Osteocyte (in vitro differentiated cells): ENCODE data around the gene IFNA5. TPM values are rescaled to one million over a fixed set of nuclear protein-coding genes. Genes with fewer than 3 reads are reported as not detected.

ENCODE experiments used
- DNase-seq: peaks from one replicate; pipeline ENCODE4 v3.0.0; 2021; ENCODE audit warnings: mixed read lengths; ENCODE audit not compliant: unreplicated experiment; ENCODE audit errors: extremely low spot score
- H3K27ac Mint-ChIP-seq: one replicate; pipeline ENCODE4 v1.8.0; 2021; ENCODE audit warnings: mild to moderate bottlenecking, mixed read lengths; ENCODE audit not compliant: unreplicated experiment
- H3K27me3 Mint-ChIP-seq: one replicate; pipeline ENCODE4 v1.8.0; 2021; ENCODE audit warnings: mixed read lengths; ENCODE audit not compliant: unreplicated experiment
- H3K36me3 Mint-ChIP-seq: one replicate; pipeline ENCODE4 v1.8.0; 2021; ENCODE audit warnings: mixed read lengths; ENCODE audit not compliant: unreplicated experiment
- H3K4me1 Mint-ChIP-seq: one replicate; pipeline ENCODE4 v1.8.0; 2021; ENCODE audit warnings: mixed read lengths; ENCODE audit not compliant: unreplicated experiment
- H3K4me3 Mint-ChIP-seq: one replicate; pipeline ENCODE4 v1.8.0; 2021; ENCODE audit warnings: mild to moderate bottlenecking, moderate library complexity, mixed read lengths; ENCODE audit not compliant: unreplicated experiment
- H3K9me3 Mint-ChIP-seq: one replicate; pipeline ENCODE4 v1.8.0; 2021; ENCODE audit warnings: mixed read lengths; ENCODE audit not compliant: unreplicated experiment
- total RNA-seq: library from RNA; stranded (reverse); gene quantifications from 2 replicates; pipeline ENCODE4 v1.2.1, GENCODE V29; 2021
- TF ChIP-seq, protein P1 (sequence below): fragments of 200-600 bp; sonication (generic); IDR thresholded peaks from 2 replicates; pipeline ENCODE4 v1.5.0; 2021; ENCODE audit warnings: antibody characterized with exemption, mild to moderate bottlenecking, moderate library complexity

Gene IFNA5
- total RNA-seq, 1 donor from 2014 or later = not detected

DNA sequence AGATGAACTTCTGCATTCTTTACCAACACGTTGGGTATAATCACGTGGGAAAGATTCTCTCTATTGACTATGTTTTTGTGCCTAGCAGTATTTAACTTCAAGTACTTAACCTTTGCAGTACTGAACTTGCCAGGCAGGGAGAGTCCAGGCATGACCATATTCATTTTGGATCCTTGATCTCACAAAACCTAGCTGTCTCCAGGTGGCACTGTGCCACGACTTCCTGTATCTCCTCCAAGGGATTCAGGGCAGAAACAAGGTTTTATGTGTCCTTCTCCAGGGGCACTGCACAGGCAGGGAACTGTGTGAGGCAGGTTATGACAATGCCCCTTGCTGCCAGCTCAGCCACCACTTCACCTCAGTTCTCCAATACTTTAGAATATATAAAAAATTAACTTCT lies 11.7 kb upstream of the IFNA5 start:
- H3K27ac Mint-ChIP-seq = no peak overlapping the region
- H3K36me3 Mint-ChIP-seq = peaks cover 1% of the 10 kb centered on the region
- TF ChIP-seq, protein P1, sequence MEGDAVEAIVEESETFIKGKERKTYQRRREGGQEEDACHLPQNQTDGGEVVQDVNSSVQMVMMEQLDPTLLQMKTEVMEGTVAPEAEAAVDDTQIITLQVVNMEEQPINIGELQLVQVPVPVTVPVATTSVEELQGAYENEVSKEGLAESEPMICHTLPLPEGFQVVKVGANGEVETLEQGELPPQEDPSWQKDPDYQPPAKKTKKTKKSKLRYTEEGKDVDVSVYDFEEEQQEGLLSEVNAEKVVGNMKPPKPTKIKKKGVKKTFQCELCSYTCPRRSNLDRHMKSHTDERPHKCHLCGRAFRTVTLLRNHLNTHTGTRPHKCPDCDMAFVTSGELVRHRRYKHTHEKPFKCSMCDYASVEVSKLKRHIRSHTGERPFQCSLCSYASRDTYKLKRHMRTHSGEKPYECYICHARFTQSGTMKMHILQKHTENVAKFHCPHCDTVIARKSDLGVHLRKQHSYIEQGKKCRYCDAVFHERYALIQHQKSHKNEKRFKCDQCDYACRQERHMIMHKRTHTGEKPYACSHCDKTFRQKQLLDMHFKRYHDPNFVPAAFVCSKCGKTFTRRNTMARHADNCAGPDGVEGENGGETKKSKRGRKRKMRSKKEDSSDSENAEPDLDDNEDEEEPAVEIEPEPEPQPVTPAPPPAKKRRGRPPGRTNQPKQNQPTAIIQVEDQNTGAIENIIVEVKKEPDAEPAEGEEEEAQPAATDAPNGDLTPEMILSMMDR = no peak
- no peak for DNase-seq
- peaks cover 34% of the 10 kb centered on the region for H3K27me3 Mint-ChIP-seq
- H3K4me3 Mint-ChIP-seq = no peak overlapping the region
- peaks cover 4% of the 10 kb centered on the region for H3K4me1 Mint-ChIP-seq
- no peaks in the 10 kb centered on the region for H3K9me3 Mint-ChIP-seq

DNA sequence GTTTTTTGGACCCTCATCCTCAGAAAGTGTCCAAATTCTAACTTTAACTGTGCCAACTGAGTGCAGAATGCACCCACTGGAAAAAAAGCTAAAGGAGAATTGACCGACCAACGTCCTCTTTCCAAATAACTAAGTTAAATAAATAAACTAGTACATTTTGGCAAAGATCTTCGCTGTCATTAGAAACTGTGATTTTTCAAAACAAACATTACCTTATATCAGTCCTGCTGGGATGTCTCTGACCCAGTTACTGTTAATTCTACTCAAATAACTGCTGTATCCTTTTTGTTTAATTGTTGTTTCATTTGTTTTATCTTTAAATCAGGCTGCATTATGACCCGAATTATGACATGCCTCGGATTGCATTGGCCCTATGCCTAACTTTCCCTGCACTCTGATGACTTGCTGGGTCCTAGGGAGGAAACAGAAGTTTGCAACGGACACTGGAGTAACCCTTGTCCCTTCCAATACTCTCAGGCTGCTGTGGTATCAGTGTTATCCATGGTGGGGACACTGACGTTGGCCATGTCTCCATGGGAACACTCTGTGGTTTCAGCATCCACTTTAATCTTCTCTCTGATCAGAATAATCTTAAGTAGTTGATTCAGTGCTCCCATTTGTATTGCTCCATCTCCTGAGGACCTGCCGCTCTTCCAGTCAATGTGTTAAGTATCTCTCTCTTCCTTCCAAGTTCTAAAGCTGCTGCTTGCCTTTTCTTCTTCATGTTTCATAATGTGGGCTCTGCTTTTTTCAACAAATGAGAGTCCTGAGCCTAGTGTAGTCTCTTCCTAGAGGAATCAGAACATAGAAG lies 11.1 kb upstream of the IFNA5 start:
- TF ChIP-seq, protein P1 = no peak
- H3K27ac Mint-ChIP-seq = no peak overlapping the region
- DNase-seq = no peak
- peaks cover 4% of the 10 kb centered on the region for H3K4me1 Mint-ChIP-seq
- H3K9me3 Mint-ChIP-seq = no peaks in the 10 kb centered on the region
- no peak overlapping the region for H3K4me3 Mint-ChIP-seq
- peaks cover 39% of the 10 kb centered on the region for H3K27me3 Mint-ChIP-seq
- H3K36me3 Mint-ChIP-seq = no peaks in the 10 kb centered on the region

DNA sequence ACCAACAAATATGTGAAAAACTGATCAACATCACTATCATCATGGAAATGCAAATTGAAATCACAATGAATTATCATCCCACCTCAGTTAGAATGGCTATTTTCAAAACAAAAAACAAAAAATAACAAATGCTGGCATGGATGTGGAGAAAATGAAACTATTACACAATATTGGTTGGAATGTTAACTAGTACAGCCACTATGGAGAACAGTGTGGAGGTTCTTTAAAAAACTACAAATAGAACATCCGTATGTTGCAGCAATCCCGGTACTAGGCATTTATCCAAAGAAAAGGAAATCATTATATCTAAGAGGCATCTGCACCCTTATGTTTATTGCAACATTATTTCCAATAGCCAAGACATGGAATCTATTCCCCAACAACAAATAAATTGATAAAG lies 9.0 kb upstream of the IFNA5 start:
- Mint-ChIP-seq H3K27me3 (peaks cover 49% of the 10 kb centered on the region), H3K4me3 (no peak overlapping the region), H3K27ac (no peak overlapping the region), H3K9me3 (no peaks in the 10 kb centered on the region), H3K4me1 (peaks cover 4% of the 10 kb centered on the region), H3K36me3 (no peaks in the 10 kb centered on the region)
- no peak for DNase-seq
- TF ChIP-seq, protein P1 = no peak

DNA sequence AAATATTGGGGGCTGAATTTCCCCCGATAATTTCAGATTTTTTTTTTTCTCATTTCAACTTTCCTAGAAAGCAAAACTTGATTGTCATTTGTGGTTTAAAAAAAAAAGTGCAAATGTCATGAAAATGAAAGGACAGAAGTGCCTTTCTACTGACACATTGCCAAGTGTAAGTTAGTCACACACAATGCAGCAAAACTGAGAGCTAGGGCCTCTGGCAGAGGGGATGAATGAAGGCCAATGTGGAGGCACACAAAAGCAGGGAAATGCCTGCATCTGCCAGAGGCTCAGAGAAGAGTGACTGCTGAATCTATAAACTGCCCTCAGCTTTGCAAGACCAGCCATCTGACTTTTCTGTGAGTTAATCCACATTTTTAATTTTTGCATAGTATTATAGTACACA lies 6.8 kb upstream of the IFNA5 start:
- H3K27ac Mint-ChIP-seq = no peak overlapping the region
- DNase-seq = no peak
- H3K36me3 Mint-ChIP-seq = no peaks in the 10 kb centered on the region
- H3K9me3 Mint-ChIP-seq = no peaks in the 10 kb centered on the region
- TF ChIP-seq, protein P1 = no peak
- no peaks in the 10 kb centered on the region for H3K4me1 Mint-ChIP-seq
- no peak overlapping the region for H3K4me3 Mint-ChIP-seq
- peaks cover 65% of the 10 kb centered on the region for H3K27me3 Mint-ChIP-seq

DNA sequence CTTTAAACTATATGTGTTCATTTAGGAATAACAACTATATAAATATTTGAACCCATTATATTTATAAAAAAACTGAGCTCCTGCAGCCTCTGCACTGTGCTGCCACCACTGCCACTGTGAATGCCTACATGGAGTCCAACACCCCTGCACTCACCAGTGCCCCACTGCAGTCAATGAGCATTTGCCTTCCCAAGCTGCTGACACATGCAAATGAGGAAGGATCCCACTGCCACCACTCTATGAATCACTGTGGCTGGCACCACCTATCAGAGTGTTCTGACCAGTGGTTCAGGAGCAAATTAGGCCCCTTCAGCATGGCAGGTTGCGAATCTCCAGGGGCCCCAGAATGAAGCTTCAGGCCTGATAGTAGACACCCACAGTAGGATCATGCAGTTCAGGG lies 9.1 kb downstream of the IFNA5 start:
- no peak overlapping the region for H3K4me3 Mint-ChIP-seq
- TF ChIP-seq, protein P1 = no peak
- peaks cover 39% of the 10 kb centered on the region for H3K27me3 Mint-ChIP-seq
- H3K4me1 Mint-ChIP-seq = no peaks in the 10 kb centered on the region
- no peak overlapping the region for H3K27ac Mint-ChIP-seq
- H3K36me3 Mint-ChIP-seq = no peaks in the 10 kb centered on the region
- no peak for DNase-seq
- H3K9me3 Mint-ChIP-seq = no peaks in the 10 kb centered on the region
